ENCODE results near the gene MYD88. TPM values are rescaled to one million over a fixed set of nuclear protein-coding genes. Genes with fewer than 3 reads are reported as not detected.

Gene MYD88
- total and polyA plus RNA-seq, 9 of the 15 experiments (the other 6 are each of a cell fraction or from before 2014, with no cell fraction given), result 3.2 to 47.3 (median 27.6) TPM

DNA sequence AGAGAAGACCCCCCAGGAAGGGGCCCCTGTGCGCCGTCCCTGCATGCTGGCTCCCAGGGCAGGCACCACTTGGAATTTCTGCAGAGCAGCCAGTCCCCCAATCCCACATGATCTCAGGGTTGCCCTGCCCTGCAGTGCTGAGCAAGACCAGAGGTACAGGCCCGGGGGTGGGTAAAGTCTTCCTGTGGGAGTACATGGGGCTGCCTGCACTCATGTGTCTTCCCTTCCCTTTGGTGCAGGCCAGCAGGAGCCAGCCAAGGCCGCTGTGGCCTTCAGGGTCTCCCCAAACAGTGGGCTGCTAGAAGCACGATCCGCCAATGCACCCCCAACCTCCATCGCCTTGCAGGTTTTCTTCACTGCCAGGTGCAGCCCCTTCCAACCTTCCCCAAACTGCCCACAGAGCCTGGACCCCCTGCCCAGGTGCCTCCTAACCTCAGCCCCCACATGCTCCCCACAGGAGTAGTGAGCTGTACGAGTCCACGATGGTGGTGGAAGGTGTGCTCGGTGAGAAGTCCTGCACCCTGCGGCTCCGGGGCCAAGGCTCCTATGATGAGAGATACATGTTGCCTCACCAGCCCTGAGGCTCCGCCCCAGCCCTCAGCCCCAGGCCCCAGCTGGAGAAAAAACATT, 16.5 kb upstream of the MYD88 start:
- Histone ChIP-seq H3K9ac (ENCODE audit: insufficient read depth in 1 of 2, low read depth in 2 of 2, low read length in 2 of 2) (no peak overlapping the region), H3K4me1 (replicated peaks in 1 of 2; ENCODE audit: control insufficient read depth in 2 of 2, insufficient read depth in 2 of 2, low read length in 2 of 2) (peaks cover 0 to 19% of the 10 kb centered on the region in 2 experiments; a peak in 2 of 5 replicates), H3K4me2 (ENCODE audit: insufficient read depth, low read length) (no peak overlapping the region), H3K27ac (ENCODE audit: extremely low read depth, low read depth, low read length) (no peak overlapping the region), H3K9me3 (replicated peaks; ENCODE audit: control insufficient read depth, insufficient read depth, low read depth, low read length) (no peaks in the 10 kb centered on the region), H3K36me3 (ENCODE audit: control insufficient read depth, insufficient read depth, low read length) (peaks cover 62% of the 10 kb centered on the region; the same call in 2 of the 3 replicates), H3K27me3 (ENCODE audit: control insufficient read depth in 2 of 2, insufficient read depth in 2 of 2, low read length in 2 of 2) (no peaks in the 10 kb centered on the region), H2AFZ (ENCODE audit: low read depth, low read length) (no peak overlapping the region), H3K9me1 (ENCODE audit: control insufficient read depth, insufficient read depth, low read length) (no peaks in the 10 kb centered on the region), H3K4me3 (no peak overlapping the region), H4K20me1 (replicated peaks; ENCODE audit: control insufficient read depth, insufficient read depth, low read length) (peaks cover 6% of the 10 kb centered on the region), H3K79me2 (ENCODE audit: control insufficient read depth, insufficient read depth, low read length) (no peaks in the 10 kb centered on the region)
- intact Hi-C loops (cut with micrococcal nuclease) (no loop called here), in situ Hi-C loops (cut with MboI) (no loop called here)
- POLR2A ChIA-PET, result interaction anchor here (0.6 to 1.0 kb wide), 2 partner anchors 90 to 125 kb away, joined by 4 to 5 read pairs; no protein-coding TSS in a partner anchor
- BruUV-seq (replicated peaks), result no TSS peak
- ATAC-seq (no peak), DNase-seq (ENCODE audit: extremely low read depth in 1 of 4, low spot score in 3 of 4) (no peak), FAIRE-seq (no peak)
- 91% methylated on average over 11 of the region's 13 CpGs for WGBS (ENCODE audit: insufficient coverage, low coverage, missing lambda C conversion rate)
- CTCF ChIA-PET (ENCODE audit: low intra/inter-chr PET ratio), result no interaction called here
- no peak for TF ChIP-seq ZSCAN29 (IDR thresholded peaks at IDR 0.05)
- TF ChIP-seq DMBX1 (CRISPR knock-in tag; IDR thresholded peaks at IDR 0.05; ENCODE audit: borderline replicate concordance), result no peak
- TF ChIP-seq, protein P1, sequence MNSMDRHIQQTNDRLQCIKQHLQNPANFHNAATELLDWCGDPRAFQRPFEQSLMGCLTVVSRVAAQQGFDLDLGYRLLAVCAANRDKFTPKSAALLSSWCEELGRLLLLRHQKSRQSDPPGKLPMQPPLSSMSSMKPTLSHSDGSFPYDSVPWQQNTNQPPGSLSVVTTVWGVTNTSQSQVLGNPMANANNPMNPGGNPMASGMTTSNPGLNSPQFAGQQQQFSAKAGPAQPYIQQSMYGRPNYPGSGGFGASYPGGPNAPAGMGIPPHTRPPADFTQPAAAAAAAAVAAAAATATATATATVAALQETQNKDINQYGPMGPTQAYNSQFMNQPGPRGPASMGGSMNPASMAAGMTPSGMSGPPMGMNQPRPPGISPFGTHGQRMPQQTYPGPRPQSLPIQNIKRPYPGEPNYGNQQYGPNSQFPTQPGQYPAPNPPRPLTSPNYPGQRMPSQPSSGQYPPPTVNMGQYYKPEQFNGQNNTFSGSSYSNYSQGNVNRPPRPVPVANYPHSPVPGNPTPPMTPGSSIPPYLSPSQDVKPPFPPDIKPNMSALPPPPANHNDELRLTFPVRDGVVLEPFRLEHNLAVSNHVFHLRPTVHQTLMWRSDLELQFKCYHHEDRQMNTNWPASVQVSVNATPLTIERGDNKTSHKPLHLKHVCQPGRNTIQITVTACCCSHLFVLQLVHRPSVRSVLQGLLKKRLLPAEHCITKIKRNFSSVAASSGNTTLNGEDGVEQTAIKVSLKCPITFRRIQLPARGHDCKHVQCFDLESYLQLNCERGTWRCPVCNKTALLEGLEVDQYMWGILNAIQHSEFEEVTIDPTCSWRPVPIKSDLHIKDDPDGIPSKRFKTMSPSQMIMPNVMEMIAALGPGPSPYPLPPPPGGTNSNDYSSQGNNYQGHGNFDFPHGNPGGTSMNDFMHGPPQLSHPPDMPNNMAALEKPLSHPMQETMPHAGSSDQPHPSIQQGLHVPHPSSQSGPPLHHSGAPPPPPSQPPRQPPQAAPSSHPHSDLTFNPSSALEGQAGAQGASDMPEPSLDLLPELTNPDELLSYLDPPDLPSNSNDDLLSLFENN (IDR thresholded peaks at IDR 0.05; ENCODE audit: low read depth in 2 of 2, low read length in 2 of 2), result no peak
- TF ChIP-seq, protein P2, sequence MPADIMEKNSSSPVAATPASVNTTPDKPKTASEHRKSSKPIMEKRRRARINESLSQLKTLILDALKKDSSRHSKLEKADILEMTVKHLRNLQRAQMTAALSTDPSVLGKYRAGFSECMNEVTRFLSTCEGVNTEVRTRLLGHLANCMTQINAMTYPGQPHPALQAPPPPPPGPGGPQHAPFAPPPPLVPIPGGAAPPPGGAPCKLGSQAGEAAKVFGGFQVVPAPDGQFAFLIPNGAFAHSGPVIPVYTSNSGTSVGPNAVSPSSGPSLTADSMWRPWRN (IDR thresholded peaks at IDR 0.05; ENCODE audit: low read depth), result no peak
- TF ChIP-seq NFYB (IDR thresholded peaks at IDR 0.05; ENCODE audit: extremely low read depth, insufficient read length), result no peak
- no peak for TF ChIP-seq DACH1 (IDR thresholded peaks at IDR 0.05; ENCODE audit: partially characterized antibody)
- TF ChIP-seq RBM25 (IDR thresholded peaks at IDR 0.05; ENCODE audit: low read depth, low read length, severe bottlenecking), result no peak
- no peak for TF ChIP-seq MYNN (IDR thresholded peaks at IDR 0.05)
- TF ChIP-seq MYNN (CRISPR knock-in tag; IDR thresholded peaks at IDR 0.05), result no peak
- TF ChIP-seq, protein P3, sequence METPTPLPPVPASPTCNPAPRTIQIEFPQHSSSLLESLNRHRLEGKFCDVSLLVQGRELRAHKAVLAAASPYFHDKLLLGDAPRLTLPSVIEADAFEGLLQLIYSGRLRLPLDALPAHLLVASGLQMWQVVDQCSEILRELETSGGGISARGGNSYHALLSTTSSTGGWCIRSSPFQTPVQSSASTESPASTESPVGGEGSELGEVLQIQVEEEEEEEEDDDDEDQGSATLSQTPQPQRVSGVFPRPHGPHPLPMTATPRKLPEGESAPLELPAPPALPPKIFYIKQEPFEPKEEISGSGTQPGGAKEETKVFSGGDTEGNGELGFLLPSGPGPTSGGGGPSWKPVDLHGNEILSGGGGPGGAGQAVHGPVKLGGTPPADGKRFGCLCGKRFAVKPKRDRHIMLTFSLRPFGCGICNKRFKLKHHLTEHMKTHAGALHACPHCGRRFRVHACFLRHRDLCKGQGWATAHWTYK (CRISPR knock-in tag; IDR thresholded peaks at IDR 0.05), result no peak
- TF ChIP-seq KLF6 (CRISPR knock-in tag; IDR thresholded peaks at IDR 0.05; ENCODE audit: borderline replicate concordance), result no peak
- TF ChIP-seq TEAD1 (CRISPR knock-in tag; IDR thresholded peaks at IDR 0.05), result no peak
- no peak for TF ChIP-seq NCOA2 (IDR thresholded peaks at IDR 0.05; ENCODE audit: partially characterized antibody in 2 of 2)
- no peak for TF ChIP-seq NFRKB (IDR thresholded peaks at IDR 0.05; ENCODE audit: low read depth)
- TF ChIP-seq, protein P4, sequence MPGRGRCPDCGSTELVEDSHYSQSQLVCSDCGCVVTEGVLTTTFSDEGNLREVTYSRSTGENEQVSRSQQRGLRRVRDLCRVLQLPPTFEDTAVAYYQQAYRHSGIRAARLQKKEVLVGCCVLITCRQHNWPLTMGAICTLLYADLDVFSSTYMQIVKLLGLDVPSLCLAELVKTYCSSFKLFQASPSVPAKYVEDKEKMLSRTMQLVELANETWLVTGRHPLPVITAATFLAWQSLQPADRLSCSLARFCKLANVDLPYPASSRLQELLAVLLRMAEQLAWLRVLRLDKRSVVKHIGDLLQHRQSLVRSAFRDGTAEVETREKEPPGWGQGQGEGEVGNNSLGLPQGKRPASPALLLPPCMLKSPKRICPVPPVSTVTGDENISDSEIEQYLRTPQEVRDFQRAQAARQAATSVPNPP (IDR thresholded peaks at IDR 0.05; ENCODE audit: borderline replicate concordance, insufficient read depth, insufficient read length), result no peak
- TF ChIP-seq ATF1 (CRISPR knock-in tag; IDR thresholded peaks at IDR 0.05), result no peak
- TF ChIP-seq ATF1 (tag; IDR thresholded peaks at IDR 0.05), result no peak
